H1 (cell line): ENCODE data around the gene SYN1. TPM values are rescaled to one million over a fixed set of nuclear protein-coding genes. Genes with fewer than 3 reads are reported as not detected.

ENCODE experiments used
- ASH2L ChIP-seq: fragments of 200-600, 300-600 bp; sonication (generic); IDR thresholded peaks from one replicate; pipeline ENCODE4 v1.7.1; 2017; ENCODE audit warnings: low read length
- CBX5 ChIP-seq: fragments of 300-800, 300-1000 bp; sonication (generic); IDR thresholded peaks from 2 replicates; pipeline ENCODE4 v1.7.1; 2016; ENCODE audit warnings: antibody characterized with exemption, low read length, low read depth
- CBX8 ChIP-seq: fragments of 300-800, 300-1000 bp; sonication (generic); IDR thresholded peaks from 2 replicates; pipeline ENCODE4 v1.7.1; 2016; ENCODE audit warnings: low read depth, low read length, borderline replicate concordance
- EGR1 ChIP-seq: IDR thresholded peaks from 2 replicates; pipeline ENCODE4 v1.6.1; 2011; ENCODE audit warnings: low read depth, low read length, borderline replicate concordance
- EP300 ChIP-seq, 2 experiments: IDR thresholded peaks; 1 replicate in 1 of 2; 2 replicates in 1 of 2; pipeline ENCODE4 v1.6.1; 2011 to 2012; ENCODE audit warnings: low read depth in 2 of 2, low read length in 2 of 2, mild to moderate bottlenecking in 2 of 2, borderline replicate concordance in 1 of 2, inconsistent platforms in 1 of 2, moderate library complexity in 1 of 2
- HDAC6 ChIP-seq: IDR thresholded peaks from one replicate; pipeline ENCODE4 v1.7.1; 2012; ENCODE audit warnings: low read depth, mild to moderate bottlenecking, inconsistent platforms, low read length, moderate library complexity
- JUND ChIP-seq: IDR thresholded peaks from 2 replicates; pipeline ENCODE4 v1.6.1; 2011; ENCODE audit warnings: mild to moderate bottlenecking, improper control_type of control experiment, low read length
- KDM4A ChIP-seq: IDR thresholded peaks from one replicate; pipeline ENCODE4 v1.7.1; 2012; ENCODE audit warnings: low read depth, mild to moderate bottlenecking, moderate library complexity, low read length, inconsistent platforms; ENCODE audit not compliant: severe bottlenecking
- KDM5A ChIP-seq: fragments of 200-600 bp; IDR thresholded peaks from 2 replicates; pipeline ENCODE4 v1.7.1; 2012; ENCODE audit warnings: mild to moderate bottlenecking, low read length, inconsistent platforms, mixed read lengths
- PHF8 ChIP-seq: fragments of 200-600 bp; sonication (generic); conservative IDR thresholded peaks from 2 replicates; pipeline ENCODE4 v1.7.1; 2012; ENCODE audit warnings: low read depth, mild to moderate bottlenecking, inconsistent platforms, low read length, moderate library complexity
- POLR2A ChIP-seq, 2 experiments: IDR thresholded peaks; 1 replicate in 1 of 2; 2 replicates in 1 of 2; pipeline ENCODE4 v1.6.1; 2011; ENCODE audit warnings: low read depth in 2 of 2, low read length in 2 of 2, mild to moderate bottlenecking in 2 of 2; ENCODE audit errors: control extremely low read depth in 1 of 2
- POU5F1 ChIP-seq: IDR thresholded peaks from 2 replicates; pipeline ENCODE4 v1.6.1; 2011; ENCODE audit warnings: low read depth, mild to moderate bottlenecking, low read length, moderate library complexity
- RBBP5 ChIP-seq: IDR thresholded peaks from 2 replicates; pipeline ENCODE4 v1.7.1; 2012; ENCODE audit warnings: low read depth, mild to moderate bottlenecking, inconsistent platforms, low read length, moderate library complexity, borderline replicate concordance
- RNF2 ChIP-seq: fragments of 200-900, 300-1000 bp; sonication (generic); IDR thresholded peaks from 2 replicates; pipeline ENCODE4 v1.7.1; 2016; ENCODE audit warnings: borderline replicate concordance, low read depth, mild to moderate bottlenecking, antibody characterized with exemption, low read length; ENCODE audit not compliant: poor library complexity, severe bottlenecking; ENCODE audit errors: missing control alignments
- RXRA ChIP-seq: IDR thresholded peaks from 2 replicates; pipeline ENCODE4 v1.6.1; 2011; ENCODE audit warnings: low read depth, mild to moderate bottlenecking, low read length, moderate library complexity; ENCODE audit not compliant: insufficient read depth
- SAP30 ChIP-seq: fragments of 300-600 bp; sonication (generic); IDR thresholded peaks from 2 replicates; pipeline ENCODE4 v1.7.1; 2012; ENCODE audit warnings: low read length, moderate library complexity, mild to moderate bottlenecking, inconsistent platforms; ENCODE audit not compliant: insufficient read depth, insufficient replicate concordance
- SP4 ChIP-seq: IDR thresholded peaks from 2 replicates; pipeline ENCODE4 v1.6.1; 2012; ENCODE audit warnings: low read length, inconsistent platforms
- TAF7 ChIP-seq: optimal IDR thresholded peaks from 2 replicates; pipeline ENCODE3; 2011; ENCODE audit warnings: low read depth, mild to moderate bottlenecking, inconsistent platforms, low read length, moderate library complexity, borderline replicate concordance
- TEAD4 ChIP-seq: IDR thresholded peaks from 2 replicates; pipeline ENCODE4 v1.6.1; 2012; ENCODE audit warnings: low read depth, low read length, inconsistent platforms, mixed read lengths
- polyA plus RNA-seq, 7 experiments: library from polyadenylated mRNA; depleted of rRNA in 3 of 7; stranded (reverse) in 5 of 7; unstranded in 2 of 7; fragments of >200 nt in 5 of 7; fragments of 200-250 nt in 2 of 7; gene quantifications; 1 replicate in 5 of 7; 2 replicates in 1 of 7; 4 replicates in 1 of 7; pipeline versions ENCODE4 v1.2.1 to v1.2.3, GENCODE V29; 2011 to 2013; ENCODE audit warnings: missing spikeins in 2 of 7, mixed read lengths in 2 of 7
- total RNA-seq: library from RNA; stranded (reverse); fragmentation: NEBNext Ultra II Directional; extraction: Animal tissue kit (Norgen Biotek cat#: 25700); gene quantifications from 2 replicates; pipeline ENCODE4 v1.2.1, GENCODE V29; 2021
- TF ChIP-seq, protein P1 (sequence below): IDR thresholded peaks from 2 replicates; pipeline ENCODE4 v1.6.1; 2012; ENCODE audit warnings: inconsistent platforms
- TF ChIP-seq, protein P2 (sequence below), 3 experiments: IDR thresholded peaks; 1 replicate in 2 of 3; 2 replicates in 1 of 3; pipeline versions ENCODE4 v1.5.1 to v1.6.1; 2011; ENCODE audit warnings: low read length in 3 of 3, mild to moderate bottlenecking in 3 of 3, inconsistent platforms in 2 of 3, low read depth in 1 of 3, moderate library complexity in 1 of 3; ENCODE audit not compliant: insufficient read depth in 1 of 3; ENCODE audit errors: control extremely low read depth in 1 of 3

The SYN1 gene
- total and polyA plus RNA-seq, 2 of the 8 experiments (the other 6 are each of a cell fraction or from before 2014, with no cell fraction given) = 2.1 to 14.1 TPM

- TF ChIP-seq EP300 (IDR thresholded peaks at IDR 0.05; ENCODE audit: borderline replicate concordance in 1 of 2, low read depth in 2 of 2, low read length in 2 of 2) (peak in 1 of 2 experiments; percentile 98; a peak in 2 of 3 replicates), TAF7 (peak; percentile 47), SP4 (no peak), PHF8 (peak; percentile 86), TEAD4 (peak; percentile 61), JUND (peak; percentile 94), CBX8 (no peak), RBBP5 (peak; percentile 81; the same call in 1 of the 2 replicates), RNF2 (no peak), SAP30 (no peak), HDAC6 (no peak), POU5F1 (no peak), ASH2L (peak; percentile 76), CBX5 (no peak), EGR1 (no peak), POLR2A (IDR thresholded peaks at IDR 0.05; ENCODE audit: control extremely low read depth in 1 of 2, low read depth in 2 of 2, low read length in 2 of 2) (peak in 1 of 2 experiments; percentile 71; a peak in 2 of 3 replicates), KDM4A (no peak), RXRA (no peak), KDM5A (no peak)
- TF ChIP-seq, protein P1, sequence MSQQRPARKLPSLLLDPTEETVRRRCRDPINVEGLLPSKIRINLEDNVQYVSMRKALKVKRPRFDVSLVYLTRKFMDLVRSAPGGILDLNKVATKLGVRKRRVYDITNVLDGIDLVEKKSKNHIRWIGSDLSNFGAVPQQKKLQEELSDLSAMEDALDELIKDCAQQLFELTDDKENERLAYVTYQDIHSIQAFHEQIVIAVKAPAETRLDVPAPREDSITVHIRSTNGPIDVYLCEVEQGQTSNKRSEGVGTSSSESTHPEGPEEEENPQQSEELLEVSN = no peak
- TF ChIP-seq, protein P2, sequence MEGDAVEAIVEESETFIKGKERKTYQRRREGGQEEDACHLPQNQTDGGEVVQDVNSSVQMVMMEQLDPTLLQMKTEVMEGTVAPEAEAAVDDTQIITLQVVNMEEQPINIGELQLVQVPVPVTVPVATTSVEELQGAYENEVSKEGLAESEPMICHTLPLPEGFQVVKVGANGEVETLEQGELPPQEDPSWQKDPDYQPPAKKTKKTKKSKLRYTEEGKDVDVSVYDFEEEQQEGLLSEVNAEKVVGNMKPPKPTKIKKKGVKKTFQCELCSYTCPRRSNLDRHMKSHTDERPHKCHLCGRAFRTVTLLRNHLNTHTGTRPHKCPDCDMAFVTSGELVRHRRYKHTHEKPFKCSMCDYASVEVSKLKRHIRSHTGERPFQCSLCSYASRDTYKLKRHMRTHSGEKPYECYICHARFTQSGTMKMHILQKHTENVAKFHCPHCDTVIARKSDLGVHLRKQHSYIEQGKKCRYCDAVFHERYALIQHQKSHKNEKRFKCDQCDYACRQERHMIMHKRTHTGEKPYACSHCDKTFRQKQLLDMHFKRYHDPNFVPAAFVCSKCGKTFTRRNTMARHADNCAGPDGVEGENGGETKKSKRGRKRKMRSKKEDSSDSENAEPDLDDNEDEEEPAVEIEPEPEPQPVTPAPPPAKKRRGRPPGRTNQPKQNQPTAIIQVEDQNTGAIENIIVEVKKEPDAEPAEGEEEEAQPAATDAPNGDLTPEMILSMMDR (IDR thresholded peaks at IDR 0.05; ENCODE audit: control extremely low read depth in 1 of 3, insufficient read depth in 1 of 3, low read depth in 1 of 3, low read length in 3 of 3) = no peak
These were observed 58.6 kb downstream of the SYN1 start, which contains the start of gene ARAF (continued) for GRCh38 chrX:47560934-47561658.
